Thyroid gland (tissue), 4 donors: Measurements from ENCODE around the gene GTPBP1. TPM values are rescaled to one million over a fixed set of nuclear protein-coding genes. Genes with fewer than 3 reads are reported as not detected.

ENCODE experiments used
- DNase-seq, 2 donors: peaks; one replicate each; pipeline ENCODE4 v3.0.0-alpha.2; 2019
- H3K27ac ChIP-seq, 3 donors: fragments of 200-600 bp; sonication (generic); 1 replicate in 2 of 3; 2 replicates in 1 of 3; pipeline ENCODE4 v1.5.1; 2016 to 2019; ENCODE audit warnings: mild to moderate bottlenecking in 1 of 3, moderate library complexity in 1 of 3
- H3K27me3 ChIP-seq: fragments of 200-600 bp; sonication (generic); one replicate; pipeline ENCODE4 v1.5.1; 2019
- H3K36me3 ChIP-seq, 2 donors: fragments of 200-600 bp; sonication (generic); one replicate each; pipeline ENCODE4 v1.5.1; 2016 to 2019
- H3K4me1 ChIP-seq, 2 donors: fragments of 200-600 bp; sonication (generic); one replicate each; pipeline ENCODE4 v1.5.1; 2017 to 2019
- H3K4me3 ChIP-seq, 3 donors: fragments of 200-600 bp; sonication (generic); replicated peaks in 1 of 3; 1 replicate in 2 of 3; 2 replicates in 1 of 3; pipeline ENCODE4 v1.5.1; 2016; ENCODE audit warnings: mild to moderate bottlenecking in 1 of 3
- H3K9me3 ChIP-seq: fragments of 200-600 bp; sonication (generic); one replicate; pipeline ENCODE4 v1.5.1; 2017
- POLR2A ChIP-seq, 2 donors: fragments of 450-650 bp; IDR thresholded peaks; one replicate each; pipeline ENCODE4 v1.6.1; 2017; ENCODE audit warnings: antibody characterized with exemption in 2 of 2, mild to moderate bottlenecking in 2 of 2, moderate library complexity in 1 of 2
- WGBS, 2 donors: methylation state at CpG; one replicate each; pipeline ENCODE4 v1.1.5; 2017; 5-methylcytosine and 5-hydroxymethylcytosine counted together
- intact Hi-C: fragments of 100-400 bp; cut with DNase I; formaldehyde crosslinking; loops from one replicate; pipeline ENCODE4 v1.15.1; 2023
- total RNA-seq, 4 donors: library from RNA; depleted of rRNA; stranded (reverse); fragments of >200 nt; gene quantifications; one replicate each; pipeline ENCODE4 v1.2.3, GENCODE V29; 2016
- TF ChIP-seq, protein P1 (sequence below), 6 experiments: fragments of 200-600 bp in 3 of 6; fragments of 450-650 bp in 3 of 6; sonication (generic) in 3 of 6; IDR thresholded peaks; one replicate each; pipeline ENCODE4 v1.5.1; 2016 to 2019; ENCODE audit warnings: antibody characterized with exemption in 6 of 6, mild to moderate bottlenecking in 2 of 6, inconsistent platforms in 1 of 6, moderate library complexity in 1 of 6

The GTPBP1 gene
- total RNA-seq, 4 donors from 2014 or later = 51.6 to 117 (median 69.6) TPM

DNA sequence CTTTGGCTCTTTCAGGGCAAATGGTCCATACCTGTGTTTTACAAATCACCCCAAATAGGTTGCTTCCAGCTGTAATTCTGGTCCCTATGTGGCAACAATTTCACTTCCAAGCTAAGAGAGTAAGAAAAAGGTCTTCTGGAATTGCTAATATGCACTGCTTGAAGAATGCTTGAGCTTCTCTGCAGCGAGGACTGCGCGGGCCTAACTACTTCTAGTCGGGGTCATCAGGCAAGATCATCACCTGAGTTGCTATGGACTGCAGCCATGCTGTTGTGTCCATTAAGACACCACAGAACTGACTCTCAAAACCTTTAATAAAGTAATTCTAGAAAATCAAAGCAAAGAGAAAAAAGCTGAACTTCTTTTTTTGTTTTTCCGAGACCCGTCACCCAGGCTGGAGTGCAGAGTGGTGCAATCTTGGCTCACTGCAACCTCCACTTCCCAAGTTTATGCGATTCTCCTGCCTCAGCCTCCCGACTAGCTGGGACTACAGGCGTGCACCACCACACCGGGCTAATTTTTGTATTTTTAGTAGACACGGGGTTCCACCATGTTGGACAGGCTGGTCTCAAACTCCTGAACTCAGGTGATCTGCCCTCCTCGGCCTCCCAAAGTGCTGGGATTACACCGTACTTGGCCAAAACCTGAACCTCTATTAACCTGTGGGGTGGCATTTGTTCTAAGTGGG, 7.2 kb upstream of the GTPBP1 start:
- Histone ChIP-seq H3K4me1 (peaks cover 49 to 51% of the 10 kb centered on the region in 2 donors), H3K4me3 (peak overlapping the region in 1 of 3 donors; percentile 91), H3K27me3 (no peaks in the 10 kb centered on the region), H3K36me3 (no peaks in the 10 kb centered on the region), H3K27ac (peak overlapping the region; percentile 56 to 99 (median 98)), H3K9me3 (no peaks in the 10 kb centered on the region)
- intact Hi-C loops = no loop called here
- DNase-seq = no peak
- no peak for TF ChIP-seq POLR2A (IDR thresholded peaks at IDR 0.05)
- TF ChIP-seq, protein P1, sequence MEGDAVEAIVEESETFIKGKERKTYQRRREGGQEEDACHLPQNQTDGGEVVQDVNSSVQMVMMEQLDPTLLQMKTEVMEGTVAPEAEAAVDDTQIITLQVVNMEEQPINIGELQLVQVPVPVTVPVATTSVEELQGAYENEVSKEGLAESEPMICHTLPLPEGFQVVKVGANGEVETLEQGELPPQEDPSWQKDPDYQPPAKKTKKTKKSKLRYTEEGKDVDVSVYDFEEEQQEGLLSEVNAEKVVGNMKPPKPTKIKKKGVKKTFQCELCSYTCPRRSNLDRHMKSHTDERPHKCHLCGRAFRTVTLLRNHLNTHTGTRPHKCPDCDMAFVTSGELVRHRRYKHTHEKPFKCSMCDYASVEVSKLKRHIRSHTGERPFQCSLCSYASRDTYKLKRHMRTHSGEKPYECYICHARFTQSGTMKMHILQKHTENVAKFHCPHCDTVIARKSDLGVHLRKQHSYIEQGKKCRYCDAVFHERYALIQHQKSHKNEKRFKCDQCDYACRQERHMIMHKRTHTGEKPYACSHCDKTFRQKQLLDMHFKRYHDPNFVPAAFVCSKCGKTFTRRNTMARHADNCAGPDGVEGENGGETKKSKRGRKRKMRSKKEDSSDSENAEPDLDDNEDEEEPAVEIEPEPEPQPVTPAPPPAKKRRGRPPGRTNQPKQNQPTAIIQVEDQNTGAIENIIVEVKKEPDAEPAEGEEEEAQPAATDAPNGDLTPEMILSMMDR (IDR thresholded peaks at IDR 0.05) = no peak
- WGBS, 2 donors = 81 to 89% methylated on average over 13 of the region's 13 CpGs

- no peaks in the 10 kb centered on the region for H3K36me3 ChIP-seq
- H3K27ac ChIP-seq = peak overlapping the region; percentile 91 to 99 (median 98)
- intact Hi-C loops = no loop called here
- TF ChIP-seq POLR2A (IDR thresholded peaks at IDR 0.05) = no peak
- TF ChIP-seq, protein P1 (IDR thresholded peaks at IDR 0.05) = no peak
- H3K27me3 ChIP-seq = no peaks in the 10 kb centered on the region
- H3K4me3 ChIP-seq = peak overlapping the region in 2 of 3 donors; percentile 91 to 98
- H3K4me1 ChIP-seq = peaks cover 49 to 51% of the 10 kb centered on the region in 2 donors
- WGBS, 2 donors = 42 to 46% methylated on average over 5 of the region's 5 CpGs
- no peaks in the 10 kb centered on the region for H3K9me3 ChIP-seq
- no peak for DNase-seq
Measured at GRCh38 chr22:38699143-38699542, 6.6 kb upstream of the GTPBP1 start.

DNA sequence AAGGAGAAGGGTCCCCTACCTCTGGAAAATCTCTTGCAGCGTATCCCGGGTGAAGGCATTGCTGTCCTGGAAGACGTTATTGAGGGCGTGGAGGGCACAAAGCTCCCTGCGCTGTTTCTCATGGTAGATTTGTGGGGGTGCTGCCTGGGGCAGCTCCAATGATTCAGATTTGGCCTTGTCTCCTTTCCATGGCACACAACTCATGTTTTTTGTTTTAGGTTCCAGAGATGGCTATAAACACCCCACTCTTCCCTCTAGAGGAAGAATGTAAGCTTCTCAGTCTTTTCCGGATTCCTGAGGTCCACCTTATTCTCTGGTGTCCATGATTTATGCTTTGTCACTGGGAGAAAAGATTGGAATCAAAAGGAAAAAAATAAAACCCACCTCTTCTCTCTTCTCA, 6.0 kb upstream of the GTPBP1 start:
- DNase-seq = no peak
- intact Hi-C loops = no loop called here
- H3K4me1 ChIP-seq = peaks cover 49 to 55% of the 10 kb centered on the region in 2 donors

DNA sequence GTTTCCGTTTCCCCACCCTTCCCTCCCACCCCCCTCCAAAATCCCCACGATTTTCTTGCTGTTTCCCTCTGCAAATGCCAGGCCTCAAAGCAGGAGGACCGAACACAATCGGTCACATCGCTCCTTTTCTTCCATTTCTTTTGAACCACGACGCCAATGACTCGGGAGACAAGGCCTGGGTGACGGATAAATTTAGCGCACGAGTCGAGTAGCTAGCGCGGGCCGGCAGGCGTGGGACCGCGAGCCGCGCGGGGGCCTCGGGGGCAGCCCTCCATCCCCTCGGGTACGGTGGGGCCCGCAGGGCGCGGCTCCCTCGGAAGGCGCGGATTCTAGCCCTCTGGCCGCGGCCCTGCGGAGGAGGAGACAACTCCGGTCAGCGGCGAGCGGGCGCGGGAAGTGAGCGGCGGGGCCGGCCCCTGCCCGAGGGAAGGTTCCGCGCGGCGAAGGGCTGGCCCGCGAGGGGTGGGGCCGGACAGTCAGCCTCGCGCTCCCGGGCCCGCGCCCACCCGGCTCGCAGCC, 5.4 kb upstream of the GTPBP1 start:
- DNase-seq = peak in 1 of 2 donors; percentile 68
- H3K4me3 ChIP-seq = peak overlapping the region; percentile 66 to 98 (median 91)
- TF ChIP-seq, protein P1 (IDR thresholded peaks at IDR 0.05) = no peak
- no peak for TF ChIP-seq POLR2A (IDR thresholded peaks at IDR 0.05)
- H3K27me3 ChIP-seq = no peaks in the 10 kb centered on the region
- H3K27ac ChIP-seq = peak overlapping the region; percentile 91 to 99 (median 98)
- no peaks in the 10 kb centered on the region for H3K9me3 ChIP-seq
- no peaks in the 10 kb centered on the region for H3K36me3 ChIP-seq
- H3K4me1 ChIP-seq = peaks cover 49 to 57% of the 10 kb centered on the region in 2 donors
- WGBS, 2 donors = 0 to 1% methylated on average over 11 to 33 of the region's 57 CpGs
- intact Hi-C loops = no loop called here

More for the DNA sequence above, 6.0 kb upstream of the GTPBP1 start:
- no peak for TF ChIP-seq POLR2A (IDR thresholded peaks at IDR 0.05)
- TF ChIP-seq, protein P1 (IDR thresholded peaks at IDR 0.05) = no peak
- Histone ChIP-seq H3K27me3 (no peaks in the 10 kb centered on the region), H3K27ac (peak overlapping the region; percentile 91 to 99 (median 98)), H3K4me3 (peak overlapping the region in 2 of 3 donors; percentile 91 to 98), H3K9me3 (no peaks in the 10 kb centered on the region), H3K36me3 (no peaks in the 10 kb centered on the region)
- WGBS, 2 donors = 14 to 26% methylated on average over 6 of the region's 6 CpGs
